Loucy (cell line): ENCODE results near the gene RBM3.

Experiments used
- EZH2phosphoT487 ChIP-seq: fragments of 200-600 bp; IDR thresholded peaks from 2 replicates; pipeline ENCODE4 v1.6.1; 2018; ENCODE audit warnings: antibody characterized with exemption, mild to moderate bottlenecking, moderate library complexity, borderline replicate concordance
- TF ChIP-seq, protein P1 (sequence below): fragments of 200-600 bp; sonication (generic); conservative IDR thresholded peaks from 2 replicates; pipeline ENCODE4 v1.5.1; 2014; ENCODE audit warnings: mild to moderate bottlenecking, antibody characterized with exemption, low read length

DNA sequence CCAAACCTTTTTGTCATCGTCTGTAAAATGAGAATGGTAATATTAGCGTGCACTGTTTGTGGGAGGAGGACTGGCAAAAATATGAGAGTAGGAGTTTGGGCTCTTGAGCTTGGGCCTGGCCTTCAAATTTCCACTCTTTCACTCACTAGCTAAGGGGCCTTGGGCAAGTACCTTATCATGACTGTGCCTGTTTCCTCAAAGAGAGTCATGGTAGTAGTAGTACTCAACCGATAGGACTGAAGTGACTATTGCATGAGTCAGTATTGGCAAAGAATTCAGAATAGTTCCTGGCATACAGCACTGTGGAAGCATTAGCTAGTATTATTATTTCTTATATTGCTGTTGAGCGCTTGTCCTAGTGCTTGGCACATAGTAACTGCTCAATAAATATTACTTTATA lies 16.0 kb upstream of the RBM3 start:
- TF ChIP-seq, protein P1, sequence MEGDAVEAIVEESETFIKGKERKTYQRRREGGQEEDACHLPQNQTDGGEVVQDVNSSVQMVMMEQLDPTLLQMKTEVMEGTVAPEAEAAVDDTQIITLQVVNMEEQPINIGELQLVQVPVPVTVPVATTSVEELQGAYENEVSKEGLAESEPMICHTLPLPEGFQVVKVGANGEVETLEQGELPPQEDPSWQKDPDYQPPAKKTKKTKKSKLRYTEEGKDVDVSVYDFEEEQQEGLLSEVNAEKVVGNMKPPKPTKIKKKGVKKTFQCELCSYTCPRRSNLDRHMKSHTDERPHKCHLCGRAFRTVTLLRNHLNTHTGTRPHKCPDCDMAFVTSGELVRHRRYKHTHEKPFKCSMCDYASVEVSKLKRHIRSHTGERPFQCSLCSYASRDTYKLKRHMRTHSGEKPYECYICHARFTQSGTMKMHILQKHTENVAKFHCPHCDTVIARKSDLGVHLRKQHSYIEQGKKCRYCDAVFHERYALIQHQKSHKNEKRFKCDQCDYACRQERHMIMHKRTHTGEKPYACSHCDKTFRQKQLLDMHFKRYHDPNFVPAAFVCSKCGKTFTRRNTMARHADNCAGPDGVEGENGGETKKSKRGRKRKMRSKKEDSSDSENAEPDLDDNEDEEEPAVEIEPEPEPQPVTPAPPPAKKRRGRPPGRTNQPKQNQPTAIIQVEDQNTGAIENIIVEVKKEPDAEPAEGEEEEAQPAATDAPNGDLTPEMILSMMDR: no peak
- no peak for TF ChIP-seq EZH2phosphoT487
